Right ventricle myocardium inferior (tissue), 1 donor: ENCODE measurements around the gene NFX1. TPM values are rescaled to one million over a fixed set of nuclear protein-coding genes. Genes with fewer than 3 reads are reported as not detected.
"Not testable (repeated sequence)": the region's sequence is repeated elsewhere in the genome, so short reads cannot be mapped to it uniquely, and the experiment has no call there.

ENCODE experiments used
- ATAC-seq: fragments of 200-7000 bp; cut with Tn5 transposase; one replicate; pipeline ENCODE4 v1.9.1; 2020; ENCODE audit warnings: mild to moderate bottlenecking, moderate library complexity
- DNase-seq: peaks from one replicate; pipeline ENCODE4 v3.0.0; 2021; ENCODE audit errors: missing footprints
- intact Hi-C: fragments of 100-400 bp; cut with DNase I; formaldehyde crosslinking; loops from one replicate; pipeline ENCODE4 v1.11.0; 2022
- total RNA-seq: library from RNA; stranded (reverse); fragmentation: NEBNext Ultra II Directional; extraction: Animal tissue kit (Norgen Biotek cat#: 25700); gene quantifications from one replicate; pipeline ENCODE4 v1.2.1, GENCODE V29; 2021
- donor health status: DM: no; HTN: yes; CAD: no; lungs with severe emphysema.

NFX1 gene
- total RNA-seq, 1 donor from 2014 or later, result 29.3 TPM

DNA sequence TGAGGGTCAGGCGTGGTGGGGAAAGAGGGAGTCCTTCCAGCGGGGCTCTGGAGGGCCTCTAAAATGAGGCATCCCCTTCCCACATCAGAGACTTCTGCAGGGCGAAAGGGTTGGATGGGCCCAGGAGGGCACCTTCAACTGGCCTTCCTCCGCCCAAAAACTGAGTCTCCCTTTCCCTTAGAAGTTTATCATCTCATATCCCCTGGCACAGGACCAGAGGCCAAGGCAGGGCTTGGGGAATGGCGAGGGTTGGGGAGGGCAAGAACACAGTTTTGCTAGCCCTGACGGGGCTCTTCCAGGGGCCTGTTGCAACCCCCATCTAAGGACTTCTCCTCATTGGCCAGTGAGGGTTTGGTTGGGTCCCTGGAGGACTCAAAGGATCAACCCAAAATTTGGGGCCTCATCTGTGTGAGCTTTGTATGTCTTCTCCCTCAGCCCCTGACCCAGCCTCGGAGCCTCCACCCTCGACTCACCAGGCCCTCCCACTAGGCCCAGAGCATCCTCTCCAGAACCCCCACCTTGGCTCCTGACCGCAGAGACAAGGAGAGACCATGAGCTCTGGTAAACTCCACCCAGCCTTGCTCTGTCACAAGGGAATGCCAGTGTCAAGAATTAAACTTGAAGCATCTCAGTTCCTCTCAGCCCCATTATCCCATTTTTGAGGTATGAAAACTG, 87.9 kb downstream of the NFX1 start:
- no peak for ATAC-seq
- DNase-seq, result no peak
- intact Hi-C loops, result loop anchor here (5.0 to 10.0 kb wide), 2 partner anchors 74 to 137 kb away; no protein-coding TSS in a partner anchor

DNA sequence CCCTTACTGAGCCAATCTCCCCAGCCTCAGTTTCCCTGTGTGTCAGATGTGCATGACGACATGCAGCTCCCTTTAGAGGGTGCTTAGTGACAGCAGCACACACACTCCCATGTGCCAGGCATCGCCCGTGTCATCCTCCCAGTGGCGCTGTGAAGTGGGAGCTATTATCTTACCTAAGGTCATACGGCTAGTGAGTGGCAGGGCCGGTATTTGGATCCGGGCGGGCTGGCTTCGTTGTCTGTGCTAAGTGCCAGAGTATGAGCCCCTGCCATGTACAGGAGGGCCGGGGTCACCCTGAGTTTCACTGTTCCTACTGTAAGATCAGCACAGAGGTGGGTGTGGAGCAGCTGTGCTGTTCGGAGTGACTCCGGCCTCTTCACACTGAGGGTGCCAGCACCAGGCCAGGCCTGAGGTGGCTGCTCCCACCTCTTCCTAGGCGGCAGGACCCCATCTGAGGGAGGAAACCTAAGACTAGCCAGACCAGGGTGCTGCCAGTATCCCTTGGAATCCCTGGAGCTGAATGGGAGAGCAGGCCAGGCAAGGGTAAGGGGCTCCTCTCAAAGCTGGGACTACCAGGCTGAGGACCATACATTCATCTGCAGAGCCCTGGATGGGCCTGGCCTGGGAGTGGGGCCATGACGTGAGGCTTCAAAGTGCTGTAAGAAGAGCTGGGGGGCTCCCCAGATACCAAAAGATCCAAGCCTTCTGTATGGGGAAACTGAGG, 89.5 kb downstream of the NFX1 start:
- intact Hi-C loops, result loop anchor here (5.0 to 10.0 kb wide), 2 partner anchors 72 to 135 kb away; no protein-coding TSS in a partner anchor
- no peak for DNase-seq
- peak; percentile 42 for ATAC-seq

GRCh38 chr9:33380390-33381094, 90.2 kb downstream of the NFX1 start:
- DNase-seq (no peak), ATAC-seq (peak; percentile 12)
- intact Hi-C loops, result no loop called here

DNA sequence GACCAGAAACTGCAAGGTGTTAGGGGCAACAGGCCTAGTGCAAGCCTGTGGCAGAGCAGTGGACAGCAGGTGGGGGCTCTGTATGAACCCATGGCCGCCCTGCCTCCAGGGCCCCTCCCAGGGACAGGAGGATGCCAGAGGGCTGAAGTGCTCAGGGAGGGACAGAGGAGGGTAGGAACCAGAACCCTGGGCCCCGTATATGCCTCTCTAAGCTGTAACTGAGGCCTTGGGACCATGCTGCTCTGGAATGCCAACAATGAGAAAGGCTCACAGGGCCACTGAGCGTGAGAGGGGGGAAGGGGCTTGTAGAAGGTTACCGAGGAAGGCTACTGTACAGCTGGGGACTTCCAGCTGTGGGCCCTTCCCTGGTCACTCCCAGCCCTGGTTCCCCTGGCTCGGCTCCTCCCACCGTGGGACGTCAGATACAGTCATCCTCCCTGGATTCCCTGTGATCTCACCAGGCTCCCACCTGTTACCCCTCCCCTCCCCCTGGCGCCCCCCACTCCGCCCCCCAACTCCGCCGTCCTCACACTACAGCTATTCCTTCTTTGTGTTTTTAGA, 91.0 kb downstream of the NFX1 start:
- intact Hi-C loops, result no loop called here
- no peak for DNase-seq
- peak; percentile 65 for ATAC-seq

GRCh38 chr9:33382397-33382796, 92.1 kb downstream of the NFX1 start:
- DNase-seq, ATAC-seq, intact Hi-C loops: not testable (repeated sequence)

DNA sequence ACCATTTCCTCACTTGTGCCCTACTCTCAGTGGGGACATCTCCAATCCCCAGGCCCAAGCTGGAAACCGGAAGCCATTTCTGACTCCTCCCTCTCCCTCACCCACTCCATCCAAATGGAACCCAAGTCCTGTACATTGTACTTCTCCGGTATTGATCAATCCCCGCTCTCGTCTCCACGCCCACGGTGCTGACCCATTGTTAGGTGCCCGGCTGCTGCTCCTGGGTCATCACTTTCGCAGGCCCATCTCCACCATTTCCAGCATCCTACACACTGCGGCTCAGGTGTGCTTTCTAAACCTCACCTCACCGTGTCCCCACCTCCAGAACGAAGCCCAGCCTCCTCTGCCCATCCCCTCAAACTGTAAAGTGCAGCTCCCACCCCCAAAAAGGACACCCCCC, 93.1 kb downstream of the NFX1 start:
- intact Hi-C loops, ATAC-seq: not testable (repeated sequence)

GRCh38 chr9:33385536-33385935, 95.2 kb downstream of the NFX1 start:
- ATAC-seq, DNase-seq, intact Hi-C loops: not testable (repeated sequence)

More for the DNA sequence above, 93.1 kb downstream of the NFX1 start:
- DNase-seq, result not testable (repeated sequence)

DNA sequence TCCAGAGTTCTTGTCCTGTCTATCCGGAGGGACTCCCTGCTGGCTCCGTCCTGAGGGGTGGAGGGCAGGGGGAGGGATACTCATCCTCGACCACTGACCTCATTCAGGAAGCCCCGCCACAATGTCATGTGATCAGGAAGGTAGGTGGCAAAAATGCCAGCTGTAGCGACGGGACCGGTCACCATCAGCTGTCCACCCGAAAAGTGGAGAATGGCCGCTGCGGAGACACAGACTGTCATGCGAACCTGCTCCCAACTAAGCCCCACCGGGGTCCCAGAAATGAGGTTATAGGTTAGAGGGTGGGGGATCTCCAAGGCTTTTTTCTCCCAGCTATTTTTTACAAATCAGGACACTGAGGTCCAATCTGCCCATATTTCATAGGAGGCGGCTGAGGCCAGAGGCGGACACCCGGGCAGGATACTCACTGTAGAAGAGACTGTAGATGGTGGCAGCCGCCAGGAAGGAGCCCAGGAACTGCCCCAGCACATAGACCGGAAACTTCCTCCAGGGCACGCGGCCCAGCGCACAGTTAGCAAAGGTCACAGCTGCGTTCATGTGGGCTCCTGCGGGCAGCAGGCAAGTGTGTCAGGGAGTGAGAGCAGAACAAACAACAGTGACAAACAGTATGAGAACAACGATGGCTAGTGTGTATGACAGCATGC, 95.8 kb downstream of the NFX1 start:
- ATAC-seq, DNase-seq, intact Hi-C loops: not testable (repeated sequence)

DNA sequence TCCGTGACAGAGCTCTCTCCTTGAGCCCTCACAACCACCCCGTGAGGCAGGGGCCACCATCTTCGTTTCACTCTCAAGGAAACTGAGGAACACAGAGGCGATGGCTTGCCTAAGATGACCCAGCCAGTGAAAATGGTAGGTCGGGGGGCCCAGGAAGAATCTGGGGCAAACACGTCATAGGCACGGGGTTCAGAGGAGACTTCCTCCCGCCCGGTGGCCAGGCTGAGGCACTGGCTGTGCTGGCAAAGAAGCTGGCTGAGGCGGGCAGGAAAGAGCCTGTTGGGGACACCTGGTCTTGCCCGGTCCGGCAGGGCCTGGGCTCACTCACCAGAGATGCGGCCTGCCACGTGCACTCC, 96.3 kb downstream of the NFX1 start:
- intact Hi-C loops, DNase-seq, ATAC-seq: not testable (repeated sequence)

GRCh38 chr9:33386998-33387397, 96.7 kb downstream of the NFX1 start:
- DNase-seq, intact Hi-C loops, ATAC-seq: not testable (repeated sequence)

- intact Hi-C loops, result no loop called here
- DNase-seq, result no peak
These were observed 98.0 kb downstream of the NFX1 start for GRCh38 chr9:33388110-33388994.

GRCh38 chr9:33391111-33391771, 100.9 kb downstream of the NFX1 start:
- intact Hi-C loops, DNase-seq, ATAC-seq: not testable (repeated sequence)

More at GRCh38 chr9:33388110-33388994, 98.0 kb downstream of the NFX1 start:
- ATAC-seq, result no peak

DNA sequence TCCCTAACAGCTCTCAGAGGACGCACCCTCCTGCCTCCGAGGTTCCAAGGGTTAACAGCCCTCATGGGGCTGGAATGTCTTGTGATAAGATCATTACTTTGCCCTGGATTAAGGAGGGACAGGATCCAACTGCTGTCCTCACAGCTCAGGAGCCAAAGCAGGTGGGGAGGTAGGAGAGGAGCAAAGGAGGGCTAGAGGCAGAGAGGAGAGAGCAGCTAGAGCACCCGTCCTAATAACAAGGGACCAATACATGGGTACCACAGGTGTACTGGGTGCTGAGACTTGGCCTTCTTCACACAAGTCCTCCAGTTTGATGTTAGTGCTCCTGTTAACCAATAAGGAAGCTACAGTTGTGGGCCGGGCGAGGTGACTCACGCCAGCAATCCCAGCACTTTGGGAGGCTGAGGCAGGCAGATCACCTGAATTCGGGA, 102.3 kb downstream of the NFX1 start:
- DNase-seq, intact Hi-C loops, ATAC-seq: not testable (repeated sequence)

DNA sequence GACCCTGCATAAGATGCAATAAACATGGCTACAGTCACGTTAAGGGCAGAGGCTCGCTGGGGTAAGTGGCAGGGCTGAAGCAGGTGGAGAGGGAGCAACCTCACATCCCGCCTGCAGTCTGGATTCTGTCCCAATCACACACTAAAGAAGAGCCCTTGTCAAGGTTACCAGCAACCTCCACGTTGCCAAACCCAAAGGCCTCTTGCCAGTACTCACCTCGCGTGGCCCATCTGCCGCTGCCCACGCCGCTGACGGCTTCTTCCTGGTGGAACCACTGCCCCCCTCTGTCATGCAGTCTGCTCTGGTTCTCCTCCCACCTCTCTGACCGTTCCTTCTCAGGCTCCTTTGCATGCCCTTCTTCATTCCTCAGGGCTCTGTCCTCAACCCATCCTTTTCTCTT, 103.3 kb downstream of the NFX1 start:
- ATAC-seq, result no peak
- no peak for DNase-seq
- intact Hi-C loops, result no loop called here

- ATAC-seq, intact Hi-C loops, DNase-seq: not testable (repeated sequence)
These were observed 103.7 kb downstream of the NFX1 start for GRCh38 chr9:33393986-33394385.

DNA sequence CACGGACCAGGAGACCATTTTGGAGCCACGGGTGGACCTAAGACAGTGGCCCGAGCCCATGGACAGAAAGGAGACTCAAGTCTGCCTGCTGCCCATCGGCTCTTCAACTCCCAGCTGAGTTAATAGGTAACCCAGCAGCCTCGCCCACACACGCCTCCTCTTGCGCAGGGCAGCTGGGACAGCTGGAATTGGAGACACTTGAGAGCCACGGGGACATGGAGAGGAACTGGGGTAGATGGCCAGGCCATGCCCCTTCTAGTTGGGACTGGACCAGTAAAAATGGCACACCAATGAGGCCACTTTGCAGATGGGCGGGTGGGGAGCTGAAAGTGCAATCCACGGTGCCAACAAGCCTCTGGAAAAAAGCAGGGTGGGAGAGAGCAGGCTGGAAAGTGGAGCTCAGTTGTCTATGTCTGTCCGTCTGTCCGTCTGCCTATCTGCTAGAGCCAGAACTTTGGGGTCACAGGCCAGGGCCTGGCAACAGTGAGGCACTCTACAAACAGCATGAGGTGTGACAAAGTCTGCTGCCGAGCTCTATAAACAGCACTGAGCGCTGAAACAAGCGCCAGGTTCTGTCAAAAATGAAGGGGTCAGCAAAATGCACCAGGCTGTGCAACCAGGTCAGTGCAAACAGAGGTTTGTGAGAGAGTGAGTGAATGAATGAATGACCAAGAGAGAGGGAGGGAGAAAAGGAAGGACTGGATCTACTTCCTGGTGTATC, 105.0 kb downstream of the NFX1 start:
- ATAC-seq, intact Hi-C loops: not testable (repeated sequence)
- peak; percentile 78 for DNase-seq
